SH-SY5Y (cell line): Measurements from ENCODE around the gene SRSF8.

Source experiments
- GATA2 ChIP-seq: IDR thresholded peaks from 2 replicates; pipeline ENCODE4 v1.6.1; 2011; ENCODE audit warnings: mild to moderate bottlenecking, low read depth, low read length
- GATA3 ChIP-seq: IDR thresholded peaks from 2 replicates; pipeline ENCODE4 v1.6.1; 2011; ENCODE audit warnings: low read depth, mild to moderate bottlenecking, low read length, moderate library complexity

DNA sequence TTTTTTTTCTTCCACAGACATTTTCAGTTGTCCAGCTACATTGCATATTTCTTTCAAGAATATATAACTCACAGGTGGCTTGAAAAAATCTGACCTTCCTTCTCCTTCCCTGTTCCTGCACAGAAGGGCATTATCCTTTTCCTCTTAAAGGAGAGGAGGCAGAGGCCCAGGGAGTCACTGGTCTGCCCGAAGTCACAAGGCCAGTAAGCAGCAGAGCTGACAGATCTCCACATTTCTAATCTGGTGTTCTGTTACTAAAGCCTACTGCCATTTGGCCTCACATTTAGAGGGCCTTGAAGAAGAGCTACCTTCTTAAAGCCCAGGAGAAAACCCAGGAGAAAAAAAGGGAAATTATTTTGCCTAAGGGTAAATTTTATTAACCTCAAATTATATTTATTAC lies 35.2 kb downstream of the SRSF8 start:
- TF ChIP-seq GATA2 (no peak), GATA3 (no peak)
